ENCODE data around the gene UNC13A.

UNC13A gene

GRCh38 chr19:17659996-17660395, 28.2 kb downstream of the UNC13A start:
- ATAC-seq = no peak

GRCh38 chr19:17658666-17659065, 29.5 kb downstream of the UNC13A start:
- no peak for ATAC-seq

GRCh38 chr19:17658240-17658639, 29.9 kb downstream of the UNC13A start:
- no peak for ATAC-seq

GRCh38 chr19:17656970-17657369, 31.2 kb downstream of the UNC13A start:
- no peak for ATAC-seq

GRCh38 chr19:17655751-17656472, 32.2 kb downstream of the UNC13A start:
- no peak for ATAC-seq

- no peak for ATAC-seq
These were observed 33.2 kb downstream of the UNC13A start for GRCh38 chr19:17654993-17655392.

DNA sequence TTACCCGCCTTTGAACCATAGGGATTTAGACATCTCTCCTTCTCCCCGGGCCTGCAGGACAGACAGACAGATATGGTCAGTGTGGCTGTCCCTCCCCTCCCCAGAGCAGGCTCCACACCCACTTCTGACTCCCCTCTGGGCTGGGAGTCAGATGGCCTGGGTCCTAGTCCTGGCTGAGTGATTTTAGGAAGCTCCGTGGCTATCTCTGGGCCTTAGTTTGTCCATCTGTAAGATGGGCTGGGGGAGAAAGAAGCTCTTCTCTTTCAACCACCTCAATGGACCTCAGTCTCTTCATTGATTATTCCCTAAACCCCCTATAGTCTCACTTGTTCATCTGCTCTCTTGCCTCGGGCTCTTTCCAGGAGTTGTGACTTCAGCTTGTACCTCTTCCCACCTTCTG, 35.5 kb downstream of the UNC13A start:
- ATAC-seq = no peak

DNA sequence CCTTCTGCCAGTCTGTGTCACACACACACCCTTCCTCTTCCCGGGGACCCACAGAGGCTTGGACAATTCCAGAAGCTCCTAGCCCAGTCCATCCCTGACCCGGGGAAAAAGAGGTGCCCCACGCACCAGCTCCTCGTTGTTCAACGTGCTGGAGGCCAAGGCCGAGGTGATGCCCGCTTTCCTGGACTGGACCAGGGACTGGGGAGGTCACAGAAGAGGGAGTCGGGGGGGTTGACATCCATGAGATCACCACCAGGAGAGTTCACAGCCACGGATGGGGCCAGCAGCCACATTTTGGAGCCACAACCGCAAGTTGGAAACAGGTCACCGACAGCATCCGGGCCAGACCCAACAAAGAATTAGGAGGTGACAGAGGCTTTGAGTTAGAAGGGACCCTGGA, 39.4 kb downstream of the UNC13A start:
- no peak for ATAC-seq

DNA sequence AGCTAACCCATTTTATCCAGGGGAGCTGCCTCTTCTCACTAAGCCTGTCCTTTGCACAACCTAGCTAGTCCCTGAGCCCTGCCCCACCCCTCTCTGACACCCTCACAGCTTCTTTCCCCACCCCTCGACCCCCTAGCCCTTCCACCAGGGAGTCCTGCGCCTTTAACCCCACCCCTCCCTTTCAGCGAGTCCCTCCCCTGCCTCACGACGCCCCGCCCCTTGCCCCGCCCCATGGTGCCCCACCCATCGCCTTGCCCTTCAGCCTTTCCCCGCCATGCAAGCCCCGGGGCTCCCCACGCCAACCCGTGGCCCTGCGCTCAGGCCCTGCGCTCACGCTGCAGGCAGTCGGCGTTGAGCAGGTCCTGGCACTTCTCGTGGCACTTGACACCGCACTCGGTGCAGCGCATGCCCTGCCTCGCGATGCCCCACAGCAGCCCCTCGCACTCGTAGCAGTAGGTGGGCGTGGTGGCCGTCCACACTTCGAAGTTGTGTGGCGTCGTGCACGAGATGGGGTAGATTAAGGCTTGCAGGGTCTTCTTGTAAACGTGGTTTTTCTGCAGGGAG, 40.0 kb downstream of the UNC13A start:
- no peak for ATAC-seq

- ATAC-seq = no peak
These were observed 40.8 kb downstream of the UNC13A start for GRCh38 chr19:17647071-17648020.

DNA sequence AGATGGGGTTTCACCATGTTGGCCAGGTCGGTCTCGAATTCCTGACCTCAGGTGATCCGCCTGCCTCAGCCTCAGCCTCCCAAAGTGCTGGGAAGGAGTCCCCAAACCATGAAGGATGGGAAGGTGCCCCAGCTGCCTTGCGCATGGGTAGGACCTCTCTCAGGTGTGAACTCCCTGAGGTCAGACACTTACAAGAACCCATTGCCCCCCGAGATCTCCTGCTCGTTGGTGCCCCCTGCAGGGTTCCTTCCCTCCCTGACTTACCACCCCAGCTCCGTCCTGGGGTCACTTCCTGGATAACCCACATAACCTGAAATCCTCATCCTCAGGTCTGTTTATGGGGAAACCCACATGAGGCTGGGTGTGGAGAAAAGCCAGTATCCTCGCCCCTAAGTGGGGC, 41.7 kb downstream of the UNC13A start:
- ATAC-seq = no peak

- no peak for ATAC-seq
These were observed 42.7 kb downstream of the UNC13A start for GRCh38 chr19:17645339-17645963.

DNA sequence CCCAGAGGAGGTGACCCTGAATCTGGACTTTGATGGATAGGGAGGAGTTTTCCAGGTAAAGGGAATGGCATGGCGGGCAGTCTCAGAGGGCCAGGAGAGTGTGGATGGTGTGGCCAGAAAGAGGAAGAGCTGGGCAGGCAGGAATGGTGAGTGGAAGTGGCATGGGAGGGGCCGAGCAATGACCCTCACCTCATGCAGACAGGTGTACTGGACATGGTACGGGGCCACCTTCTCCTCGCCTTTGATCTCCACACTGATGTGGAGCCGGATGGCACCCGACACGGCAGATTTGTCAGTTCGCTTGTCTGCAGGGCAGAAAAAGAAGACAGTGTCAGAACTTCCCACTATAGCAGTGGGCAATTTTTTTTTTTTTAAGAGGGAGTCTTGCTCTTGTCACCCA, 45.5 kb downstream of the UNC13A start:
- ATAC-seq = no peak

GRCh38 chr19:17641846-17642245, 46.3 kb downstream of the UNC13A start:
- ATAC-seq = no peak

- no peak for ATAC-seq
These were observed 47.0 kb downstream of the UNC13A start for GRCh38 chr19:17641181-17641580.

DNA sequence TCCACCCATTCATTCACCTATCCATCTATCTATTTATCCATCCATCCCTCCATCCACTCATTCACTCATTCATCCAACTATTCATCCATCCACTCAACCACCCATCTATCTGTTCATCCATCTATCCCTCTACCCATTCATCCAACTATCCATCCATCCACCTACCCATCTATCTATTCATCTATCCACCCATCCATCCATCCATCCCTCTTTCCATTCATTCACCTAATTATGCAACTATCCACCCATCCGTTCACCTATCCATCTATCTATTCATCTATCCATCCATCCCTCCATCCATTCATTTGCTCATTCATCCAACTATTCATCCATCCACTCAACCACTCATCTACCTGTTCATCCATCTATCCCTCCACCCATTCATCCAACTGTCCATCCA, 54.5 kb downstream of the UNC13A start:
- no peak for ATAC-seq

DNA sequence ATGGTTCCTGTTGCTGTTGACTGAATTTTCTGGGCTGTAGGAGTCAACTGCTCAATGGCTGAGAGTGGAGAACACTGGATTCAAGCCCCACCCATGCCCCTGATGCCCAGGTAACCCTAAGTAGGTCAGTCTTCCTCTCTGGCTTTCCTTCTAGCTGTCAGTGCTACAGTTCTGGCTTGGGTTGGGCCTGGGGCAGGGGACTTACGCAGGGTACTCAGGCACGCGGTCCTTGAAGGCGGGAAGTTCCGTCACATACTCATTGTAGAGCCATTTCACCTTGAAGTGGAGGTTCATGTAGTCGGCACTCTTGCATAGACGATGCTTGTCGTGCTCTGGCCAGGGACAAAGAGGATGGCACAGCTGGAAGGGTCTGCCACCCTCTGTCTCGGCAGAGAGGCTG, 55.6 kb downstream of the UNC13A start:
- ATAC-seq = no peak

GRCh38 chr19:17629760-17630159, 58.4 kb downstream of the UNC13A start:
- no peak for ATAC-seq

GRCh38 chr19:17627921-17628320, 60.2 kb downstream of the UNC13A start:
- no peak for ATAC-seq

DNA sequence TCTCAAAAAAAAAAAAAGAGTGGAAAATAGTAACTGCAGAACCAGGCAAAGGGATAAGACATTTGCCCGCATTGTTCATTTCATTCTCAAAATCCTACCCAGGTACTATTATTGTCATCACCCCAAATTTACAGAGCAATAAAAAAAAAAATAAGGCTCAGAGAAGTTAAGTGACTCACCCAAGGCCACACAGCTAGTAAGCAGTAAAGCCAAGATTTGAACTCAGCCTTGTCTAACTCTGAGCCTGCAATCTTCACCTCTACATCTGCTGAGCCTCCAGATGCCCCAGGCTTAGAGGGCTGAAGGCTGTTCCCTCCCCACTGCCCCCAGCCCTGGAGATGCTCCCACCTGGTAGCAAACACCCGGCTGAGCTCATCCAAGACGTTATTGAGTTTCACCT, 61.0 kb downstream of the UNC13A start:
- no peak for ATAC-seq

- no peak for ATAC-seq
These were observed 61.6 kb downstream of the UNC13A start for GRCh38 chr19:17626456-17627015.

DNA sequence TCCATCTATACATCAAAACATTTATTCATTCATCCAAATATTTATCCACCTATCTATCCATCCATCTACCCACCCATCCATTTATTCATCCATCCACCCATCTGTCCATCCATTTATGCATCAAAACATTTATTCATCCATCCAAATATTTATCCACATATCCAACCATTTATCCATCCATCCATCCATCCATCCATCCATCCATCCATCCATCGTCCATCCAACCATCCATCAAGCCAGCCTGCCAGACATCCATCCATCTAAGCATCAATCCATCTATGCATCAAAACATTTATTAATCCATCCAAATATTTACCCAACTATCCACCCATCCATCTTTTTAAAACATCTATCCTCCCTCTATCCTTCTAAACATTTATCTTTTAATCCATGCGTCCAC, 62.2 kb downstream of the UNC13A start:
- ATAC-seq = no peak

- no peak for ATAC-seq
These were observed 63.1 kb downstream of the UNC13A start for GRCh38 chr19:17625043-17625442.
